Endothelial cell of umbilical vein (primary cell): ENCODE results near the gene PABPN1. TPM values are rescaled to one million over a fixed set of nuclear protein-coding genes. Genes with fewer than 3 reads are reported as not detected.

Experiments used
- BruUV-seq: library from RNA; stranded (reverse); fragments of 400-500 nt; replicated peaks from 2 replicates; lab custom pipeline; 2021; lab: Mats Ljungman, UMichigan
- CTCF ChIA-PET: fragments of 300-600, 350-600 bp; sonication (Branson Sonifier 250); formaldehyde crosslinking; loops from one replicate; lab custom pipeline; 2021; ENCODE audit warnings: antibody characterized with exemption, inconsistent platforms; lab: Charles Lee
- POLR2A ChIA-PET: fragments of 300-600, 350-600 bp; sonication (Branson Sonifier 250); formaldehyde crosslinking; loops from one replicate; lab custom pipeline; 2021; ENCODE audit warnings: antibody characterized with exemption, inconsistent platforms; lab: Charles Lee
- DNase-seq: peaks from one replicate; pipeline ENCODE4 v3.0.0-alpha.2; 2011; ENCODE audit warnings: low read depth, low spot score
- FAIRE-seq: peaks from 2 replicates; lab custom pipeline; 2011; peaks lifted over from hg19 to GRCh38; lab: Jason Lieb, UNC
- H2AFZ ChIP-seq: 2 replicates; pipeline ENCODE4 v1.6.0; 2012; ENCODE audit warnings: low read depth, low read length, control low read depth, inconsistent platforms
- H3K27ac ChIP-seq: 2 replicates; pipeline ENCODE4 v1.5.1; 2011; ENCODE audit warnings: low read depth, mild to moderate bottlenecking, control low read depth, low read length, moderate library complexity; ENCODE audit not compliant: insufficient read depth
- H3K27me3 ChIP-seq, 2 experiments: 2 replicates each; pipeline versions ENCODE4 v1.6.0 to v1.6.1; 2011; ENCODE audit warnings: low read length in 2 of 2, mixed read lengths in 1 of 2; ENCODE audit not compliant: control insufficient read depth in 2 of 2, insufficient read depth in 2 of 2
- H3K36me3 ChIP-seq, 2 experiments: 2 replicates in 1 of 2; 3 replicates in 1 of 2; pipeline ENCODE4 v1.5.1; 2011; ENCODE audit warnings: low read length in 2 of 2, mild to moderate bottlenecking in 1 of 2, moderate library complexity in 1 of 2; ENCODE audit not compliant: control insufficient read depth in 2 of 2, insufficient read depth in 2 of 2; ENCODE audit errors: extremely low read depth in 1 of 2
- H3K4me1 ChIP-seq: 3 replicates; pipeline ENCODE4 v1.5.1; 2011; ENCODE audit warnings: mild to moderate bottlenecking, low read length; ENCODE audit not compliant: control insufficient read depth, insufficient read depth; ENCODE audit errors: extremely low read depth
- H3K4me2 ChIP-seq: 2 replicates; pipeline ENCODE4 v1.6.1; 2011; ENCODE audit warnings: low read length, control low read depth, mixed read lengths; ENCODE audit not compliant: insufficient read depth
- H3K4me3 ChIP-seq, 3 experiments: fragments of 200-600 bp in 1 of 3; sonication (generic), shearing (Covaris generic) in 1 of 3; replicated peaks in 1 of 3; 2 replicates each; pipeline ENCODE4 v1.5.1; 2011 to 2016; ENCODE audit warnings: control low read depth in 3 of 3, low read length in 3 of 3, mild to moderate bottlenecking in 2 of 3, inconsistent platforms in 1 of 3, low read depth in 1 of 3, moderate library complexity in 1 of 3; ENCODE audit not compliant: insufficient read depth in 1 of 3
- H3K79me2 ChIP-seq: 2 replicates; pipeline ENCODE4 v1.6.0; 2012; ENCODE audit warnings: low read length, inconsistent platforms; ENCODE audit not compliant: control insufficient read depth, insufficient read depth
- H3K9ac ChIP-seq: replicated peaks from 2 replicates; pipeline ENCODE3; 2011; ENCODE audit warnings: low read length, control low read depth; ENCODE audit not compliant: insufficient read depth; ENCODE audit errors: extremely low read depth
- H3K9me1 ChIP-seq: replicated peaks from 3 replicates; pipeline ENCODE4 v1.6.0; 2011; ENCODE audit warnings: mild to moderate bottlenecking, low read length; ENCODE audit not compliant: control insufficient read depth, insufficient read depth; ENCODE audit errors: extremely low read depth
- H3K9me3 ChIP-seq: replicated peaks from 2 replicates; pipeline ENCODE4 v1.5.1; 2012; ENCODE audit warnings: low read length, inconsistent platforms; ENCODE audit not compliant: control insufficient read depth, insufficient read depth
- H4K20me1 ChIP-seq: replicated peaks from 2 replicates; pipeline ENCODE3; 2011; ENCODE audit warnings: mild to moderate bottlenecking, low read length; ENCODE audit not compliant: control insufficient read depth, insufficient read depth; ENCODE audit errors: extremely low read depth
- CTCF ChIP-seq, 2 donors: IDR thresholded peaks; 1 replicate in 1 of 2; 2 replicates in 1 of 2; pipeline ENCODE4 v1.5.1; 2011; ENCODE audit warnings: low read length in 2 of 2, mild to moderate bottlenecking in 2 of 2, moderate library complexity in 2 of 2, control low read depth in 1 of 2, inconsistent platforms in 1 of 2, low read depth in 1 of 2; ENCODE audit not compliant: insufficient read depth in 1 of 2; ENCODE audit errors: extremely low read depth in 1 of 2
- EZH2 ChIP-seq: IDR thresholded peaks from 2 replicates; pipeline ENCODE4 v1.6.1; 2012; ENCODE audit warnings: borderline replicate concordance, low read depth, mild to moderate bottlenecking, moderate library complexity, low read length, inconsistent platforms; ENCODE audit not compliant: severe bottlenecking
- FOS ChIP-seq: IDR thresholded peaks from 2 replicates; pipeline ENCODE4 v1.6.1; 2011; ENCODE audit warnings: mild to moderate bottlenecking, low read length, moderate library complexity, borderline replicate concordance; ENCODE audit not compliant: insufficient read depth
- GATA2 ChIP-seq: IDR thresholded peaks from 2 replicates; pipeline ENCODE4 v1.7.0; 2011; ENCODE audit warnings: low read depth, mild to moderate bottlenecking, moderate library complexity, mixed read lengths, low read length; ENCODE audit not compliant: insufficient read length, insufficient read depth
- JUN ChIP-seq: IDR thresholded peaks from 2 replicates; pipeline ENCODE4 v1.6.1; 2011; ENCODE audit warnings: borderline replicate concordance, low read depth; ENCODE audit not compliant: insufficient read length, insufficient read depth
- MAX ChIP-seq: IDR thresholded peaks from 2 replicates; pipeline ENCODE4 v1.6.1; 2011; ENCODE audit not compliant: insufficient read depth, insufficient read length
- MYC ChIP-seq: IDR thresholded peaks from one replicate; pipeline ENCODE4 v1.6.1; 2011; ENCODE audit warnings: mild to moderate bottlenecking, low read depth, low read length
- POLR2A ChIP-seq: IDR thresholded peaks from 2 replicates; pipeline ENCODE4 v1.6.1; 2012; ENCODE audit warnings: low read depth, mild to moderate bottlenecking, control low read depth, low read length
- POLR2AphosphoS5 ChIP-seq: IDR thresholded peaks from 2 replicates; pipeline ENCODE4 v1.6.1; 2012; ENCODE audit warnings: low read depth, mild to moderate bottlenecking, control low read depth, low read length, moderate library complexity; ENCODE audit not compliant: insufficient read depth
- dilution Hi-C: fragments of 300-500 bp; cut with MboI; formaldehyde crosslinking; loops from one replicate; pipeline ENCODE4 v1.15.0; 2019; ENCODE audit warnings: low sequenced_read_pairs; ENCODE audit not compliant: extremely low pct_ligation_motif_present
- intact Hi-C: fragments of 100-400 bp; cut with micrococcal nuclease; formaldehyde crosslinking; loops from one replicate; pipeline ENCODE4 v1.10.0; 2022
- polyA plus RNA-seq, 4 experiments: library from polyadenylated mRNA; depleted of rRNA in 3 of 4; stranded (reverse) in 3 of 4; unstranded in 1 of 4; fragments of >200 nt; gene quantifications; 2 replicates each; pipeline versions ENCODE4 v1.2.1 to v1.2.3, GENCODE V29; 2011 to 2012; ENCODE audit warnings: missing spikeins in 1 of 4
- total RNA-seq: library from RNA; stranded (reverse); gene quantifications from 2 replicates; pipeline ENCODE4 v1.2.3, GENCODE V29; 2021

PABPN1 gene
- total and polyA plus RNA-seq, 2 donors (not counting 3 experiments of a cell fraction or from before 2014, with no cell fraction given), result 231 TPM

GRCh38 chr14:23319746-23320583, 1.3 kb upstream of the PABPN1 start:
- ChIA-PET POLR2A (no interaction called here), CTCF (interaction anchor here (1.2 to 2.9 kb wide), 5 partner anchors 13 to 240 kb away, joined by 3 to 20 read pairs (median 15); partner anchors contain the start of gene BCL2L2)
- dilution Hi-C loops (no loop called here), intact Hi-C loops (loop anchor here (2.0 kb wide), 1 partner anchor 33 kb away; the partner anchor contains the start of gene HOMEZ)
- Histone ChIP-seq H4K20me1 (no peaks in the 10 kb centered on the region), H3K9me3 (no peaks in the 10 kb centered on the region), H3K9me1 (no peaks in the 10 kb centered on the region), H3K79me2 (peaks cover 27% of the 10 kb centered on the region), H3K27ac (peak overlapping the region; percentile 75), H3K27me3 (no peaks in the 10 kb centered on the region), H3K4me2 (peak overlapping the region; percentile 53), H3K4me3 (peak overlapping the region in 2 of 3 experiments; percentile 33 to 34), H3K36me3 (peaks cover 12 to 13% of the 10 kb centered on the region in 2 experiments), H2AFZ (peak overlapping the region; percentile 76), H3K4me1 (peaks cover 16% of the 10 kb centered on the region), H3K9ac (peak overlapping the region; percentile 58)
- no TSS peak for BruUV-seq
- no peak for TF ChIP-seq MAX
- no peak for TF ChIP-seq EZH2
- no peak for TF ChIP-seq POLR2A
- TF ChIP-seq JUN, result no peak
- TF ChIP-seq CTCF (IDR thresholded peaks at IDR 0.05; ENCODE audit: extremely low read depth in 1 of 2, insufficient read depth in 1 of 2, low read depth in 1 of 2, low read length in 2 of 2), result no peak
- TF ChIP-seq MYC, result no peak
- TF ChIP-seq GATA2, result no peak
- TF ChIP-seq FOS, result no peak
- no peak for TF ChIP-seq POLR2AphosphoS5
- DNase-seq, result no peak
- FAIRE-seq, result no peak
